Measurements from ENCODE around the gene LVRN.
"Not testable (repeated sequence)": the region's sequence is repeated elsewhere in the genome, so short reads cannot be mapped to it uniquely, and the experiment has no call there.

The LVRN gene, protein sequence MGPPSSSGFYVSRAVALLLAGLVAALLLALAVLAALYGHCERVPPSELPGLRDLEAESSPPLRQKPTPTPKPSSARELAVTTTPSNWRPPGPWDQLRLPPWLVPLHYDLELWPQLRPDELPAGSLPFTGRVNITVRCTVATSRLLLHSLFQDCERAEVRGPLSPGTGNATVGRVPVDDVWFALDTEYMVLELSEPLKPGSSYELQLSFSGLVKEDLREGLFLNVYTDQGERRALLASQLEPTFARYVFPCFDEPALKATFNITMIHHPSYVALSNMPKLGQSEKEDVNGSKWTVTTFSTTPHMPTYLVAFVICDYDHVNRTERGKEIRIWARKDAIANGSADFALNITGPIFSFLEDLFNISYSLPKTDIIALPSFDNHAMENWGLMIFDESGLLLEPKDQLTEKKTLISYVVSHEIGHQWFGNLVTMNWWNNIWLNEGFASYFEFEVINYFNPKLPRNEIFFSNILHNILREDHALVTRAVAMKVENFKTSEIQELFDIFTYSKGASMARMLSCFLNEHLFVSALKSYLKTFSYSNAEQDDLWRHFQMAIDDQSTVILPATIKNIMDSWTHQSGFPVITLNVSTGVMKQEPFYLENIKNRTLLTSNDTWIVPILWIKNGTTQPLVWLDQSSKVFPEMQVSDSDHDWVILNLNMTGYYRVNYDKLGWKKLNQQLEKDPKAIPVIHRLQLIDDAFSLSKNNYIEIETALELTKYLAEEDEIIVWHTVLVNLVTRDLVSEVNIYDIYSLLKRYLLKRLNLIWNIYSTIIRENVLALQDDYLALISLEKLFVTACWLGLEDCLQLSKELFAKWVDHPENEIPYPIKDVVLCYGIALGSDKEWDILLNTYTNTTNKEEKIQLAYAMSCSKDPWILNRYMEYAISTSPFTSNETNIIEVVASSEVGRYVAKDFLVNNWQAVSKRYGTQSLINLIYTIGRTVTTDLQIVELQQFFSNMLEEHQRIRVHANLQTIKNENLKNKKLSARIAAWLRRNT

DNA sequence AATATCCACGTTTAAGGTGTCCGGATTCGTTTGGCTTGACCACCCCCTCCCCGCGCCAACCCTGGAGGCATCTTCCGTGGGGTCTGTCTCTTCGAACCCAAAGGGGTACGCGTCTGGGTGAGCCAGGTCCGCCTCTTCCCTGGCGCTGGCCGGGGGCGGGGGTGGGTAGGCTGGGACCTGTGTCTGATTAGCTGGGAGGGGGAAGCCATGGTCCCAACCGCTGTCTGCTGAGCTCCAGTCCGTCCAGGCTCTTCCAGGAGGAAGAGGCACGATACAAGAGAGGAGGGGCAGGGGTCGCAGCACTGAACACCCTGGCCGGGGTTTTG, at the start of gene LVRN:
LVRN (plus strand) TSS at position 237 of the 326 bp plus-strand sequence. CDS start 143 bp downstream, outside the sequence.
- Histone ChIP-seq H3K79me2 (ENCODE audit: insufficient read depth, low read length) (no peaks in the 10 kb centered on the region), H2AFZ (ENCODE audit: low read depth, low read length) (no peak within 1 kb of the TSS), H3K4me3 (ENCODE audit: low read depth in 1 of 2, low read length in 2 of 2) (no peak within 1 kb of the TSS), H3K9ac (ENCODE audit: low read depth, low read length) (no peak within 1 kb of the TSS), H3K27me3 (ENCODE audit: insufficient read depth, low read length, poor library complexity) (no peaks in the 10 kb centered on the region), H3K36me3 (ENCODE audit: insufficient read depth, low read length) (no peaks in the 10 kb centered on the region), H3K27ac (ENCODE audit: low read length) (no peak within 1 kb of the TSS), H3K4me2 (ENCODE audit: insufficient read depth, low read length) (no peak within 1 kb of the TSS), H3K9me3 (ENCODE audit: insufficient read depth, low read length, severe bottlenecking) (no peaks in the 10 kb centered on the region), H3K4me1 (ENCODE audit: insufficient read depth, low read length) (no peaks in the 10 kb centered on the region), H4K20me1 (ENCODE audit: insufficient read depth, low read length) (no peaks in the 10 kb centered on the region)
- no peak for DNase-seq
- TF ChIP-seq EZH2 (IDR thresholded peaks at IDR 0.05; ENCODE audit: borderline replicate concordance, low read depth, low read length, severe bottlenecking) = no peak
- TF ChIP-seq, protein P1, sequence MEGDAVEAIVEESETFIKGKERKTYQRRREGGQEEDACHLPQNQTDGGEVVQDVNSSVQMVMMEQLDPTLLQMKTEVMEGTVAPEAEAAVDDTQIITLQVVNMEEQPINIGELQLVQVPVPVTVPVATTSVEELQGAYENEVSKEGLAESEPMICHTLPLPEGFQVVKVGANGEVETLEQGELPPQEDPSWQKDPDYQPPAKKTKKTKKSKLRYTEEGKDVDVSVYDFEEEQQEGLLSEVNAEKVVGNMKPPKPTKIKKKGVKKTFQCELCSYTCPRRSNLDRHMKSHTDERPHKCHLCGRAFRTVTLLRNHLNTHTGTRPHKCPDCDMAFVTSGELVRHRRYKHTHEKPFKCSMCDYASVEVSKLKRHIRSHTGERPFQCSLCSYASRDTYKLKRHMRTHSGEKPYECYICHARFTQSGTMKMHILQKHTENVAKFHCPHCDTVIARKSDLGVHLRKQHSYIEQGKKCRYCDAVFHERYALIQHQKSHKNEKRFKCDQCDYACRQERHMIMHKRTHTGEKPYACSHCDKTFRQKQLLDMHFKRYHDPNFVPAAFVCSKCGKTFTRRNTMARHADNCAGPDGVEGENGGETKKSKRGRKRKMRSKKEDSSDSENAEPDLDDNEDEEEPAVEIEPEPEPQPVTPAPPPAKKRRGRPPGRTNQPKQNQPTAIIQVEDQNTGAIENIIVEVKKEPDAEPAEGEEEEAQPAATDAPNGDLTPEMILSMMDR (IDR thresholded peaks at IDR 0.05; ENCODE audit: borderline replicate concordance, extremely low read depth, low read length, poor library complexity, severe bottlenecking) = no peak
- no peak for ATAC-seq (ENCODE audit: insufficient read depth, low read depth)

GRCh38 chr5:115913623-115914400, 48.5 kb upstream of the LVRN start:
- ATAC-seq (ENCODE audit: insufficient read depth, low read depth); H3K4me3 ChIP-seq (ENCODE audit: low read depth in 1 of 2, low read length in 2 of 2); H3K9ac ChIP-seq (ENCODE audit: low read depth, low read length); H3K9me3 ChIP-seq (ENCODE audit: insufficient read depth, low read length, severe bottlenecking); H3K27me3 ChIP-seq (ENCODE audit: insufficient read depth, low read length, poor library complexity); H3K4me1 ChIP-seq (ENCODE audit: insufficient read depth, low read length); H3K4me2 ChIP-seq (ENCODE audit: insufficient read depth, low read length); H3K27ac ChIP-seq (ENCODE audit: low read length); H2AFZ ChIP-seq (ENCODE audit: low read depth, low read length); H3K36me3 ChIP-seq (ENCODE audit: insufficient read depth, low read length); DNase-seq; H4K20me1 ChIP-seq (ENCODE audit: insufficient read depth, low read length); H3K79me2 ChIP-seq (ENCODE audit: insufficient read depth, low read length): not testable (repeated sequence)

DNA sequence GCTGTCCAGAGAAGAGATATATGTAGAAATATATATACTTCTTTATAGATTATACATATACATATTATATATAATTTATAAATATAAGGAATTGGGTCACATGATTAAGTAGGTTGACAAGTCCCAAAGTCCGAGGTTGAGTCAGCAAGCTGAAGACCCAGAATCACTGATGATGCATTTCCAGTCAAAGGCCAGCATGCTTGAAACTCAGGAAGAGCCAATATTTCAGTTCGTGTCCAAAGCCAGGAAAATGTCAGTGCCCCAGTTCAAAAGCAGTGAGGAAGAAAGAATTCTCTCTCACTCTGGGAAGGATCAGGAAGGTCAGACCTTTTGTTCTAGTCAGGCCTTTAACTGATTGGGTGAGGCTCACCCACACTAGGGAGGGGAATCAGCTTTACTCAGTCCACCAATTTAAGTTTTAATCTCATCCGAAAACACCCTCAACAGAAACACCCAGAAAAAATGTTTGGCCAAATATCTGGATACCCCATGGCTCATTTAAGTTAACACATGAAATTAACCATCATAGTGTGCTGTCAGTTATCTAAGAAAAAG, 42.0 kb upstream of the LVRN start:
- no peaks in the 10 kb centered on the region for H3K27me3 ChIP-seq (ENCODE audit: insufficient read depth, low read length, poor library complexity)
- H3K36me3 ChIP-seq (ENCODE audit: insufficient read depth, low read length) = no peaks in the 10 kb centered on the region
- no peak overlapping the region for H3K4me2 ChIP-seq (ENCODE audit: insufficient read depth, low read length)
- no peaks in the 10 kb centered on the region for H4K20me1 ChIP-seq (ENCODE audit: insufficient read depth, low read length)
- H3K9ac ChIP-seq (ENCODE audit: low read depth, low read length) = no peak overlapping the region
- H3K79me2 ChIP-seq (ENCODE audit: insufficient read depth, low read length) = no peaks in the 10 kb centered on the region
- no peaks in the 10 kb centered on the region for H3K9me3 ChIP-seq (ENCODE audit: insufficient read depth, low read length, severe bottlenecking)
- no peak overlapping the region for H3K4me3 ChIP-seq (ENCODE audit: low read depth in 1 of 2, low read length in 2 of 2)
- no peak overlapping the region for H3K27ac ChIP-seq (ENCODE audit: low read length)
- H2AFZ ChIP-seq (ENCODE audit: low read depth, low read length) = no peak overlapping the region
- no peak for ATAC-seq (ENCODE audit: insufficient read depth, low read depth)
- H3K4me1 ChIP-seq (ENCODE audit: insufficient read depth, low read length) = no peaks in the 10 kb centered on the region
- no peak for DNase-seq
- TF ChIP-seq, protein P1 (IDR thresholded peaks at IDR 0.05; ENCODE audit: borderline replicate concordance, extremely low read depth, low read length, poor library complexity, severe bottlenecking) = no peak
- no peak for TF ChIP-seq EZH2 (IDR thresholded peaks at IDR 0.05; ENCODE audit: borderline replicate concordance, low read depth, low read length, severe bottlenecking)

DNA sequence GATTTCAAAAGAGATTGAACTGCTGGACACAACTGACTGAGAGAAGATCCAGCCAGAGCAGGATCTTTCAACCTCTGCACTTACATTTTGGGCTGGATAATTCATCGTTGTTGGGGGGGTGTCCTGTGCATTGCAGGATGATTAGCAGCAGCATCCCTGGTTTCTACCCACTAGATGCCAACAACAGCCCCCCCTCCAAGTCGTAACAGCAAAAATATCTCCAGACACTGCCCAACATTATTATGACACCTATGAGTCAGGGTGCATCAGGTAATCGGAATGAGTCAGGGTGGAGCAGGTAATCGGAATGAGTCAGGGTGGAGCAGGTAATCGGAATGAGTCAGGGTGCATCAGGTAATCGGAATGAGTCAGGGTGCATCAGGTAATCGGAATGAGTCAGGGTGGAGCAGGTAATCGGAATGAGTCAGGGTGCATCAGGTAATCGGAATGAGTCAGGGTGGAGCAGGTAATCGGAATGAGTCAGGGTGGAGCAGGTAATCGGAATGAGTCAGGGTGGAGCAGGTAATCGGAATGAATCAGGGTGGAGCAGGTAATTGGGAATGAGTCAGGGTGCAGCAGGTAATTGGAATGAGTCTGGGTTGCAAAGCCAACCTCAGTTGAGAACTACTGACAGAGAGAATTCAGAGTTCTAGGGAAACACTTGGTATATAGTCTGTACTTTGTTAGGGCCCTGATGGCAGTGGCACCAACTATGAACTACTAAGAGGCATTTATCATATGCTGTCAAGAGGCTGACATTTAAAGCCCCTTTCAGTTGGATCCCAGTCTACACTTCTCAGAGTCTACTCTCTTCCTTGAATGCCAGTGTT, 33.5 kb upstream of the LVRN start:
- not testable (repeated sequence) for DNase-seq; H3K27ac ChIP-seq (ENCODE audit: low read length); H2AFZ ChIP-seq (ENCODE audit: low read depth, low read length); H3K9ac ChIP-seq (ENCODE audit: low read depth, low read length); H3K9me3 ChIP-seq (ENCODE audit: insufficient read depth, low read length, severe bottlenecking); H3K36me3 ChIP-seq (ENCODE audit: insufficient read depth, low read length); H3K4me1 ChIP-seq (ENCODE audit: insufficient read depth, low read length); H3K4me3 ChIP-seq (ENCODE audit: low read depth in 1 of 2, low read length in 2 of 2); ATAC-seq (ENCODE audit: insufficient read depth, low read depth); H4K20me1 ChIP-seq (ENCODE audit: insufficient read depth, low read length); H3K27me3 ChIP-seq (ENCODE audit: insufficient read depth, low read length, poor library complexity); H3K4me2 ChIP-seq (ENCODE audit: insufficient read depth, low read length); H3K79me2 ChIP-seq (ENCODE audit: insufficient read depth, low read length)

GRCh38 chr5:115930171-115930570, 32.1 kb upstream of the LVRN start:
- not testable (repeated sequence) for H3K4me3 ChIP-seq (ENCODE audit: low read depth in 1 of 2, low read length in 2 of 2); H3K27ac ChIP-seq (ENCODE audit: low read length); H3K36me3 ChIP-seq (ENCODE audit: insufficient read depth, low read length); H3K9ac ChIP-seq (ENCODE audit: low read depth, low read length); H3K27me3 ChIP-seq (ENCODE audit: insufficient read depth, low read length, poor library complexity); ATAC-seq (ENCODE audit: insufficient read depth, low read depth); H4K20me1 ChIP-seq (ENCODE audit: insufficient read depth, low read length); DNase-seq; H3K4me1 ChIP-seq (ENCODE audit: insufficient read depth, low read length); H3K4me2 ChIP-seq (ENCODE audit: insufficient read depth, low read length); H3K79me2 ChIP-seq (ENCODE audit: insufficient read depth, low read length); H2AFZ ChIP-seq (ENCODE audit: low read depth, low read length); H3K9me3 ChIP-seq (ENCODE audit: insufficient read depth, low read length, severe bottlenecking)
